Left renal pelvis (tissue), 4 donors: ENCODE measurements around the gene NPHS1. TPM values are rescaled to one million over a fixed set of nuclear protein-coding genes. Genes with fewer than 3 reads are reported as not detected.

ENCODE experiments used
- DNase-seq, 4 donors: peaks; one replicate each; pipeline ENCODE4 v3.0.0-alpha.2; 2013; ENCODE audit warnings: low read depth in 4 of 4, low spot score in 3 of 4
- polyA plus RNA-seq, 4 donors: library from polyadenylated mRNA; unstranded; fragments of 120-200 nt; gene quantifications; one replicate each; pipeline ENCODE4 v1.2.1, GENCODE V29; 2013; ENCODE audit not compliant: insufficient read length in 4 of 4

The NPHS1 gene
- polyA plus RNA-seq, 4 donors, result 2.9 to 185 (median 128) TPM

DNA sequence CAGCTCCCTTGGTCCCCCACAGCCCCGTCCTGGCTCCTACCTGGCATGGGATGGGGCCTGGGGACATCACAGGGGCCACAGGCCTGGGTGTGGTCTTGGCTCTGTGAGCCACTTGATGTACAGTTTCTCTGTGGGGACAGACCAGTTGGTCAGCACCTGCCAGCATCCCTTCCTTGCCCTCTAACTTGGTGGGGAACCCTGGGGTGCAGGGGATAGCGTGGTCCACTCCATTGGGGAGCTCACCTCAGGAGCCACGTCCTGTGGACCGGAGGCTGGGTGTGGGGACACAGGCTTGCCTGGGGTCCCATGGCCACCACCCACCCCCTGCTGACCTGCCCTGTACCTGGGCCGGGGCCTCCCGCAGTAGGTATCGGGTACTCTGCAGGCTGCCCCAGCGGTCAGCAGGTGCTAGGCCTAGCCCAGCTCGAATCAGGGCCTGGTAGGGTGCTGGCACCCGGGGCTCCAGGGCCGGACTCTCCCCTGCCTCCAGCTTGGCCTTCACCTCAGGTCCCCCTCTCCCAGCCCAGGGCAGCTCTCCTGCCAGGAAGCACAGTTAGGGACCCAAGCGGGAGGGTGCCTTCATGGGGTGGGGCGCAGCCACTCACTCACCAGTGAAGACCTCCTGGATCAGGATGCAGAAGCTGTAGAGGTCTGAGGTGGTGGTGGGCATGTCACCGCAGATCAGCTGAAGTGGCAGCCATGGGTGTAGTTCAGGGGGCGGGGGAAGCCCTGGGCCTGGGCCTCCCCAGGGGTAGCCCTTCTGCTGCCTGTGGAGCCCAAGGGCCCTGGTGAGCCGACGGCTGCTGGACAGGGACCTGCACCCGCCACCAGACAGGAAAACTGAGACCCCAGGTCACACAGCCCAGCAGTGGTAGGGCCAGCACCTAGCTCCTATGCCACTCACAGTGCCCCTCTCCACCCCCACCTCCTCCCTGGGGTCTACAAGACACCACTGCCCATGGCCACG lies 62.0 kb downstream of the NPHS1 start:
- no peak for DNase-seq

DNA sequence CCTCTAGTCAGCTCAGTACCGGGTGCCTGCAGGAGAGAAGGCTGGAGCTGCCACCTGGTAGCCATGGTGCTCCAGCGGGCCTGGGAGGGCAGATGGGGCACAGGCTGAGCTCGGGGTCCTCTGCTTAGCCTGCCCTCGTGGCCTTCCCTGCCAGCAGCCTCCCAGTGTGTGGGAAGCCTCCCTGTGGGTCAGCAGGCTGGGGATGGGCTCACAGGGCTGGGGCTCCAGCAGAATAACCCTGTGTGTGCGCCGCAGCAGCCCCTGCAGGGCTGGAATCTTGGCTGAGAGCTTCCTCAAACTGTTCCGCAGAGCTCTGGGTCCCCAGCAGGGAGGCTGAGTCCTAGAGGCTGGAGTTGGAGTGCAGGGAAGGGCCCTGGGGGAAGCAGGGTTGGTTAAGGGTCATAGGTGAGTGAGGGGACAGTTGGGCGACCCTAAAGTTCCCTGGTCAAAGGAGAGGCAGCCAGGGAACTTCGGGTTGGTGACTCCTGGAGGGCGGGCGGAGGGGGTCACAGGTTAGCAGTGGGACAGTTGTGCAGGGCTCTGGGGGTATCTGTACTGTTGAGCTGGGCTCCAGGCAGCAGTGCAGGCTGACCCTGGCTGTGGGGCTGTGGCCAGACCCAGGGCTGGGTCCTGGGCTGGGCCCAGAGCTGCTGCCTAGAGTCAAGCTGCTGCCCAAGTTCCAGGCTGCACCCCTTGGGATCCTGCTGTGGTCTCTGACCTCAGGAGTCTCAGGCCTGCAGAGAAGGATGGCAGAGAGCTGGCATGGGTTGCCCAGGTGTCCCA lies 62.9 kb downstream of the NPHS1 start:
- DNase-seq, result no peak

GRCh38 chr19:35788205-35788960 lies 63.9 kb downstream of the NPHS1 start:
- no peak for DNase-seq

- DNase-seq, result no peak
These were observed 65.0 kb downstream of the NPHS1 start for GRCh38 chr19:35787227-35787799.

DNA sequence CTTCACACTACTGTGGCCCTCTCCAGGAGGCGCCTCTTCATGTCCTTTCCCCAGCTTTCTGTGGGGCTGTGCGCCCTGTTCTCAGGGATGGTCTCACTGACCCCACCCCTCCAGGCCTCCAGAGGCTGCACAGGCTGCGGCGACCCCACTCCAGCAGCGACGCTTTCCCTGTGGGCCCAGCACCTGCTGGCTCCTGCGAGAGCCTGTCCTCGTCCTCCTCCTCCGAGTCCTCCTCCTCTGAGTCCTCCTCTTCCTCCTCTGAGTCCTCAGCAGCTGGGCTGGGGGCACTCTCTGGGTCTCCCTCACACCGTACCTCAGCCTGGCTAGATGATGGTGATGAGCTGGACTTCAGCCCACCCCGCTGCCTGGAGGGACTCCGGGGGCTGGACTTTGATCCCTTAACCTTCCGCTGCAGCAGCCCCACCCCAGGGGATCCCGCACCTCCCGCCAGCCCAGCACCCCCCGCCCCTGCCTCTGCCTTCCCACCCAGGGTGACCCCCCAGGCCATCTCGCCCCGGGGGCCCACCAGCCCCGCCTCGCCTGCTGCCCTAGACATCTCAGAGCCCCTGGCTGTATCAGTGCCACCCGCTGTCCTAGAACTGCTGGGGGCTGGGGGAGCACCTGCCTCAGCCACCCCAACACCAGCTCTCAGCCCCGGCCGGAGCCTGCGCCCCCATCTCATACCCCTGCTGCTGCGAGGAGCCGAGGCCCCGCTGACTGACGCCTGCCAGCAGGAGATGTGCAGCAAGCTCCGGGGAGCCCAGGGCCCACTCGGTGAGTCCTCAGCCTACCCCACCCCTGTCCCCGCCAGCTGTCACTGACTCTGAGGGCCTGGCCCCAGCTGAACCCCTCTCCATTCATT lies 65.8 kb downstream of the NPHS1 start:
- no peak for DNase-seq

- no peak for DNase-seq
These were observed 67.0 kb downstream of the NPHS1 start for GRCh38 chr19:35785339-35785627.

GRCh38 chr19:35784503-35785338 lies 67.6 kb downstream of the NPHS1 start:
- no peak for DNase-seq

- no peak for DNase-seq
These were observed 68.6 kb downstream of the NPHS1 start for GRCh38 chr19:35783469-35784434.

DNA sequence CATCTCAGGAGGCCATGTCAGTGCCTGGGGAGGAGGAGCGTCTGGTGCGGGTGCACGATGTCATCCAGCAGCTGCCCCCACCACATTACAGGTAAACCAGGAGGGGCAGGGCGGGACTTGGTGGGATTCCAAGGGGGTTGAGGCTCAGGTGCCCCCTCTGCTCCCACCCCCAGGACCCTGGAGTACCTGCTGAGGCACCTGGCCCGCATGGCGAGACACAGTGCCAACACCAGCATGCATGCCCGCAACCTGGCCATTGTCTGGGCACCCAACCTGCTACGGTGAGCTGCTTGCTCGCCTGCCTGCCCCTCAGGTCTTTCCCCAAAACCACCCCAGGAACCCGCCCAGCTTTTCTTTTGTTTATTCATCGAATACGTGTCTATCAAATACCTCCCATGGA lies 69.7 kb downstream of the NPHS1 start:
- no peak for DNase-seq

- DNase-seq, result no peak
These were observed 70.7 kb downstream of the NPHS1 start for GRCh38 chr19:35781650-35782049.

GRCh38 chr19:35780717-35781116 lies 71.6 kb downstream of the NPHS1 start:
- DNase-seq, result no peak

GRCh38 chr19:35780058-35780457 lies 72.2 kb downstream of the NPHS1 start:
- DNase-seq, result no peak

- no peak for DNase-seq
These were observed 73.3 kb downstream of the NPHS1 start for GRCh38 chr19:35779033-35779432.

DNA sequence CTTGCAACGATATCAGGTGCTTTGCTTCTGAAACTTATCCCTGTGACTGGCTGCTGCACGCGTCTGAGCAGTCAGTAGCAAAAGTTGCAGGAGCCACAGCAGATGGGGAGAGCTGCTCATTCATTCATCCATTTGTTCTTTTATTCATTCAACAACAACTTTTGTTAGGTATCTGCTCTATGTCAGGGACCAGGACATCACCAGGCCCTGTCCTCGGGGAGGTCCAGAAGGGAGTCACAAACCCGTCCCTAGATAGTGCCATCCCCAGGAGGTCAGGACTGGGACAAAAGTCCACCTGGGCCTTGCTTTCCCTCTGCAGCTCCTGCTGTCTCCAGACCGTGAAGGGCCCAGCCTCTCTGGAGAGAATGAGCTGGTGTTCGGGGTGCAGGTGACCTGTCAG lies 74.3 kb downstream of the NPHS1 start:
- no peak for DNase-seq

DNA sequence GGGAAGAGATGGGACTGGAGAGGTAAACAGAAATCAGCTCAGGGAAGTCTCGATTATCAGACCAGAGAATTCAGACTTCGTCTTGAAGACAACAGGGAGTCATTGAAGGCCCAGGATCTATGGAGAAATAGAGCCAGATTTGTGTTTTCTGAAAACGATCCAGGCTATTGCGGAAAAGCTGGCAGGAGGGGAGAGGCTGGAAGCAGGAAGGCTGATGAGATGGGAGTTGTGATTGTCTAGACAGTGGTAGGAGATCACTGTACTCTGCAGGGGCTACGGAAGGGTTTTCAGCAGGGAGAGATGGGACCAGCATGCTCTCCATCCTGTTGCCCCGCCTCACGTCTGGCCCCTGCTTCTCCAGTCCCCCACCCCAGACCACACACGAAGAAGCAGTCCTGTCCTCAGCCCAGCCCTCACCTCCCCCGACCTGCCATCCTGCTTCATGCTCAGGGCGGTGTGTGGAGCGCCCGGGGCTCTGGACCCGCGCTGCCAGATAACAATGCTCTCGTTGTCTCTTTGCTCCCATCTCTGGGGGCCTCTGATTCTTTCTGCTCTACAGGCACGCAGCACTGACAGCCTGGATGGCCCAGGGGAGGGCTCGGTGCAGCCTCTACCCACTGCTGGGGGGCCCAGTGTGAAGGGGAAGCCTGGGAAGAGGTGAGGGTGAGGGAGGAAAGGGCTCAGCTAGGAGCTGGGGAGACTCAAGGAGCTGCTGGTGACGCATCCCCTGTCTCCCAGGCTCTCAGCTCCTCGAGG lies 75.0 kb downstream of the NPHS1 start:
- DNase-seq, result no peak

DNA sequence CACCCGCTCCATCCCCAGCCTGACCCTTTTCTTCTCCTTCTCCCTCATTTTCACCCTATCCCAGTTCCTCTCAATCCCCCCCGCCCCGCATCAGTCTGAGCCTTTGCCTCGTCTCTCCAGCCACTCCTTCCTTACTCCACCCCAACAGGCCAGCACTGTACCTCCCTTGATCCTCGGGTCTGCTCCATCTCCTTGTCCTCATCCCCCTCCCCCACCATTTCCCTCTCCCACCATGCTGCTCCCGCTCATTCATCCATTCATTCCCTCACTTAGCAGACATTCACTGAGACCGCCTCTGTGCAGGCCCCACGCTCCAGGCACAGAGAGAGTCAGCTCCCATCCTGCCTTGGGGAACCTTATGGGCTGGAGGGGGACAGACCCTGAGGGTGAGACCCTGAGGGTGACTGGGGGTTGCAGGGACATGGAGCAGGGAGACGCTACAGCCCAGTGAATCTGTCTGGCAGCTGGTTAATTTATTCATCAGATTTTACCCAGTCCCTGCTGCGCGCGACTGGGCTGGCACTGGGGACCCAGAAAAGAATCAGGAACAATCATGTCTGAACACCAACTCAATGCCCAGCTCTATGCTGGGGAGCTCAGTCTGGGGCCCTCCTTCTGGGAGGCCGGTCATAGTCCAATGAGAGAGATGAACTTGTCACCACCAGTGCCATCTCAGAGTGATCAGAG lies 76.1 kb downstream of the NPHS1 start:
- DNase-seq, result no peak
